ENCODE data around the gene N4BP3. TPM values are rescaled to one million over a fixed set of nuclear protein-coding genes. Genes with fewer than 3 reads are reported as not detected.

N4BP3 gene
- total RNA-seq, 4 donors from 2014 or later, result 1.2 to 4.8 (median 1.3) TPM

GRCh38 chr5:178147406-178147805, 34.1 kb downstream of the N4BP3 start:
- Histone ChIP-seq H3K36me3 (peaks cover 0 to 92% of the 10 kb centered on the region in 2 donors), H3K4me3 (no peak overlapping the region)

GRCh38 chr5:178149199-178149932, 36.0 kb downstream of the N4BP3 start:
- H3K36me3 ChIP-seq, result peaks cover 0 to 72% of the 10 kb centered on the region in 2 donors
- WGBS, 2 donors (ENCODE audit: low coverage in 1 of 2), result 60 to 87% methylated on average over 2 to 6 of the region's 11 CpGs

More at GRCh38 chr5:178147406-178147805, 34.1 kb downstream of the N4BP3 start:
- no peak for TF ChIP-seq CTCF (IDR thresholded peaks at IDR 0.05)
- no peak for TF ChIP-seq POLR2A (IDR thresholded peaks at IDR 0.05)
- WGBS, 2 donors (ENCODE audit: low coverage in 1 of 2), result 73 to 75% methylated on average over 5 to 7 of the region's 15 CpGs
- no peak for ATAC-seq
- Histone ChIP-seq H3K9me3 (no peaks in the 10 kb centered on the region), H3K27me3 (no peaks in the 10 kb centered on the region), H3K27ac (no peak overlapping the region), H3K4me1 (peaks cover 0 to 40% (median 2%) of the 10 kb centered on the region in 3 donors)

GRCh38 chr5:178150977-178151734, 37.8 kb downstream of the N4BP3 start:
- no peak overlapping the region for H3K4me3 ChIP-seq
- 49 to 50% methylated on average over 3 to 9 of the region's 11 CpGs for WGBS, 2 donors (ENCODE audit: low coverage in 1 of 2)
- H3K36me3 ChIP-seq, result peaks cover 0 to 54% of the 10 kb centered on the region in 2 donors
- ATAC-seq, result no peak
- H3K4me1 ChIP-seq, result peaks cover 0 to 36% (median 11%) of the 10 kb centered on the region in 3 donors
- H3K27ac ChIP-seq, result peak overlapping the region in 3 of 4 donors; percentile 7 to 48 (median 34)
- no peaks in the 10 kb centered on the region for H3K9me3 ChIP-seq
- no peaks in the 10 kb centered on the region for H3K27me3 ChIP-seq
- TF ChIP-seq POLR2AphosphoS5 (IDR thresholded peaks at IDR 0.05), result peak; percentile 1
- TF ChIP-seq CTCF (IDR thresholded peaks at IDR 0.05), result no peak

More at GRCh38 chr5:178149199-178149932, 36.0 kb downstream of the N4BP3 start:
- Histone ChIP-seq H3K9me3 (no peaks in the 10 kb centered on the region), H3K4me3 (no peak overlapping the region), H3K27me3 (no peaks in the 10 kb centered on the region), H3K27ac (no peak overlapping the region), H3K4me1 (peaks cover 0 to 35% (median 11%) of the 10 kb centered on the region in 3 donors)
- TF ChIP-seq POLR2A (IDR thresholded peaks at IDR 0.05), result no peak
- no peak for ATAC-seq

GRCh38 chr5:178152491-178153444, 39.4 kb downstream of the N4BP3 start:
- H3K27me3 ChIP-seq, result no peaks in the 10 kb centered on the region
- peaks cover 0 to 38% of the 10 kb centered on the region in 2 donors for H3K36me3 ChIP-seq
- peak overlapping the region; percentile 59 to 76 for H3K4me3 ChIP-seq
- TF ChIP-seq POLR2AphosphoS5 (IDR thresholded peaks at IDR 0.05) (no peak), POLR2A (IDR thresholded peaks at IDR 0.05) (no peak), CTCF (IDR thresholded peaks at IDR 0.05) (no peak), EP300 (IDR thresholded peaks at IDR 0.05) (no peak)
- H3K9me3 ChIP-seq, result no peaks in the 10 kb centered on the region
- peak overlapping the region; percentile 31 to 88 (median 80) for H3K27ac ChIP-seq
- WGBS, 2 donors (ENCODE audit: low coverage in 1 of 2), result 17 to 18% methylated on average over 12 to 17 of the region's 31 CpGs
- no peak for ATAC-seq
- H3K4me1 ChIP-seq, result peaks cover 0 to 36% (median 11%) of the 10 kb centered on the region in 3 donors
